ENCODE data around the gene GABARAP.

DNA sequence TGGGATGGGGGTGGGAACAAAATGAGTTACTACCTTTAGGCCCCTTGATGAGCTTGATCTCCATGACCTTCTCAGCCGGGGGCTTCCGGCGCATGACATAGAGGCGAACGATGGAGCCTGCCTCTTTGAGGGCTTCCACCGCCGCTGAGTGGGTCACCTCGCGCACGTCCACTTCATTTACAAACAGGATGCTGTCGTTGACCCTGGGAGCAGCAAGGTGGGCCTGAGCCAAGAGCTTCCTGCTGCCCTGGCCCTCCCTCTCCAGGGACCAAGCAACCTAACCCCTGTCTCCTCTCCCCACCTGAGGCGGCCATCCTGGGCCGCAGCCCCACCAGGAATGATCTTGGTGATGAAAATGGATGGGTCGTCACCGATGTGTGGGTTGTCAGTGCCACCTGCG, 38.9 kb downstream of the GABARAP start:
- TF ChIP-seq, protein P1, sequence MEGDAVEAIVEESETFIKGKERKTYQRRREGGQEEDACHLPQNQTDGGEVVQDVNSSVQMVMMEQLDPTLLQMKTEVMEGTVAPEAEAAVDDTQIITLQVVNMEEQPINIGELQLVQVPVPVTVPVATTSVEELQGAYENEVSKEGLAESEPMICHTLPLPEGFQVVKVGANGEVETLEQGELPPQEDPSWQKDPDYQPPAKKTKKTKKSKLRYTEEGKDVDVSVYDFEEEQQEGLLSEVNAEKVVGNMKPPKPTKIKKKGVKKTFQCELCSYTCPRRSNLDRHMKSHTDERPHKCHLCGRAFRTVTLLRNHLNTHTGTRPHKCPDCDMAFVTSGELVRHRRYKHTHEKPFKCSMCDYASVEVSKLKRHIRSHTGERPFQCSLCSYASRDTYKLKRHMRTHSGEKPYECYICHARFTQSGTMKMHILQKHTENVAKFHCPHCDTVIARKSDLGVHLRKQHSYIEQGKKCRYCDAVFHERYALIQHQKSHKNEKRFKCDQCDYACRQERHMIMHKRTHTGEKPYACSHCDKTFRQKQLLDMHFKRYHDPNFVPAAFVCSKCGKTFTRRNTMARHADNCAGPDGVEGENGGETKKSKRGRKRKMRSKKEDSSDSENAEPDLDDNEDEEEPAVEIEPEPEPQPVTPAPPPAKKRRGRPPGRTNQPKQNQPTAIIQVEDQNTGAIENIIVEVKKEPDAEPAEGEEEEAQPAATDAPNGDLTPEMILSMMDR (conservative IDR thresholded peaks at IDR 0.05; ENCODE audit: low read depth, low read length) = no peak
- TF ChIP-seq, protein P2, sequence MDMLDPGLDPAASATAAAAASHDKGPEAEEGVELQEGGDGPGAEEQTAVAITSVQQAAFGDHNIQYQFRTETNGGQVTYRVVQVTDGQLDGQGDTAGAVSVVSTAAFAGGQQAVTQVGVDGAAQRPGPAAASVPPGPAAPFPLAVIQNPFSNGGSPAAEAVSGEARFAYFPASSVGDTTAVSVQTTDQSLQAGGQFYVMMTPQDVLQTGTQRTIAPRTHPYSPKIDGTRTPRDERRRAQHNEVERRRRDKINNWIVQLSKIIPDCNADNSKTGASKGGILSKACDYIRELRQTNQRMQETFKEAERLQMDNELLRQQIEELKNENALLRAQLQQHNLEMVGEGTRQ (IDR thresholded peaks at IDR 0.05; ENCODE audit: low read depth, low read length) = no peak
- TF ChIP-seq RFX5 (IDR thresholded peaks at IDR 0.05; ENCODE audit: low read depth, low read length) (no peak), RAD21 (IDR thresholded peaks at IDR 0.05; ENCODE audit: low read length) (no peak), SMC3 (IDR thresholded peaks at IDR 0.05; ENCODE audit: low read depth, low read length) (no peak)

All from IMR-90 (cell line).